NCI-H69 (cell line): ENCODE results near the gene RPS6KA2.
"Not testable (repeated sequence)": the region's sequence is repeated elsewhere in the genome, so short reads cannot be mapped to it uniquely, and the experiment has no call there.

Experiments used
- DNase-seq: peaks from one replicate; lab custom pipeline; 2025; lab: John Stamatoyannopoulos, UW

RPS6KA2 gene

GRCh38 chr6:166394036-166394892 lies 232.8 kb downstream of the RPS6KA2 start:
- no peak for DNase-seq

DNA sequence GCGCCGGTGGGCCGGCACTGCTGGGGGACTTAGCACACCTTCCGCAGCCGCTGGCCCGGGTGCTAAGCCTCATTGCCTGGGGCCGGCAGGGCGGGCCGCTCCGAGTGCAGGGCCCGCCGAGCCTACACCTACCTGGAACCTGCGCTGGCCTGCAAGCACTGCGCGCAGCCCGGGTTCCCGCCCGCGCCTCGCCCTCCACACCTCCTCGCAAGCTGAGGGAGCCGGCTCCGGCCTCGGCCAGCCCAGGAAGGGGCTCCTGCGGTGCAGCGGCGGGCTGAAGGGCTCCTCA lies 233.6 kb downstream of the RPS6KA2 start:
- peak; percentile 29 for DNase-seq

DNA sequence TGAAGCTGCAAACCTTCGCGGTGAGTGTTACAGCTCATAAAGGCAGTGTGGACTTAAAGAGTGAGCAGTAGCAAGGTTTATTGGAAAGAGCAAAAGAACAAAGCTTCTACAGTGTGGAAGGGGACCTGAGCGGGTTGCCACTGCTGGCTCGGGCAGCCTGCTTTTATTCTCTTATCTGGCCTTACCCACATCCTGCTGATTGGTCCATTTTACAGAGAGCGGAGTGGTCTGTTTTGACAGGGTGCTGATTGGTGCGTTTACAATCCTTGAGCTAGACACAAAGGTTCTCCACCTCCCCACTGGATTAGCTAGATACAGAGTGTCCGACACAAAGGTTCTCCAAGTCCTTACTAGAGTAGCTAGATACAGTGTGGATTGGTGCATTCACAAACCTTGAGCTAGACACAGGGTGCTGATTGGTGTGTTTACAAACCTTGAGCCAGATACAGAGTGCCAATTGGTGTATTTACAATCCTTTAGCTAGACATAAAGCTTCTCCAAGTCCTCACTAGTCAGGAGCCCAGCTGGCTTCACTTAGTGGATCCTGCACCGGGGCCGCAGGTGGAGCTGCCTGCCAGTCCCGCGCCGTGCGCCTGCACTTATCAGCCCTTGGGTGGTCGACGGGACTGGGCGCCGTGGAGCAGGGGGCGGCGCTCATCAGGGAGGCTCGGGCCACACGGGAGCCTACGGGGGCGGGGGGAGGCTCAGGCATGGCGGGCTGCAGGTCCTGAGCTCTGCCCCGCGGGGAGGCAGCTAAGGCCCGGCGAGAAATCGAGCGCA lies 234.1 kb downstream of the RPS6KA2 start:
- not testable (repeated sequence) for DNase-seq

DNA sequence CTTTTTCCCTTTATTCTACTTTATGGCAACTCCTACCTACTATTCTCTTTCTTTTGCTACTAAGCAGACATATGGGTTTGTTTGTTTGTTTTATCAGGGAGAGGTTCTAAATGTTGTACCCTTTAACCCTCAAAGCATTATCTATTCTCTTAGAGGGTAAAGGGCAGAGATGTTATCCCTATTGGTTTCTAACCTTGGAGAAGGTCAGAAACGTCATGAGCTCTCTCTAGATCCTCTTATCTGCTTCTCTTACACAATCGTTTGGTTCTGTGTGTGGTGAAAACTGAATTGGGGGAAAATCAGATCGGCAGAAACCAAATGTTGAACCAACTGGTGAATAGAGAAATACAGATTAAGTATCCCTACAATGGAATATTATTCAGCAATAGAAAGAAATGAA lies 237.9 kb downstream of the RPS6KA2 start:
- no peak for DNase-seq

GRCh38 chr6:166388290-166389004 lies 238.6 kb downstream of the RPS6KA2 start:
- DNase-seq = no peak

DNA sequence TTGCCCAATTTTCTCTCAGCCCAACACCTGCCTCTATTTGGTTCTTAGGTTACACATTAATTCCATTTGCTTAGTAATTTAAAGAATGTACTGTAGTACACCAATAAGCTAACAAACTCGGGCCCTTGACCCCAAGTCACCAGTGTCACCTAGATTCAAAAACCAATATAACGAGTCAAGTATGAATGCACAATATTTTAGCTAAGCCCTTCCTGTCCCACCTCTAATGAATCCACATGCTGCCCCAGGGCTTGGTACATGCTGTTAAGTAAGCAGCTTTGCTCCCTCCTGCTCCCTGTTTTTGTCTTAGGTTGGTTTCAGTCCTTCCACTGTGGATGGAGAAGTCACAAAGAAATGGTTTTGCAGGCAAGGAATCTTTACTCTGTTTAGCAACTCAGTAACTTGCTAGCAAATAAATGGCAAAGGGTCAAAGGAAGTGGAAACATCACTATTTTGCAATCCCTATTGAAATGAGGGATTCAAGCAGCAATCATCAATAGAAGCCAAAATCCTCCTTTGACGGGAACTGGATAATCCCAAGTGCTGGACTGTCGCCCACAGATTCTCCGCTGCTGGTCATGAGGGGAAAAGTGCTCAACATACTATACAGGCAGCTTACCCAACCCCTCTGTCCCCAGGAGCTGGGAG lies 239.3 kb downstream of the RPS6KA2 start:
- no peak for DNase-seq

DNA sequence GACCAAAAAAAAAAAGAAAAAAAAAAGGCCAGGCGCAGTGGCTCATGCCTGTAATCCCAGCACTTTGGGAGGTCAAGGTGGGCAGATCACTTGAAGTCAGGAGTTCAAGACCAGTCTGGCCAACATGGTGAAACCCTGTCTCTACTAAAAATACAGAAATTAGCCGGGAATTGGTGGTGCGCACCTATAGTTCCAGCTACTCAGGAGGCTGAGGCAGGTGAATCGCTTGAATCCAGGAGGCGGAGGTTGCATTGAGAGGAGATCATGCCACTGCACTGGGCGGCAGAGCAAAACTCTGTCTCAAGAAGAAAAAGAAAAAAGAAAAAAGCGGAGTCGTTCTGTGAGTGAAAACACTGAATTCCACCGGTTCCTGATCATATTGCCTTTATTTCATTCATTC lies 240.0 kb downstream of the RPS6KA2 start:
- not testable (repeated sequence) for DNase-seq

DNA sequence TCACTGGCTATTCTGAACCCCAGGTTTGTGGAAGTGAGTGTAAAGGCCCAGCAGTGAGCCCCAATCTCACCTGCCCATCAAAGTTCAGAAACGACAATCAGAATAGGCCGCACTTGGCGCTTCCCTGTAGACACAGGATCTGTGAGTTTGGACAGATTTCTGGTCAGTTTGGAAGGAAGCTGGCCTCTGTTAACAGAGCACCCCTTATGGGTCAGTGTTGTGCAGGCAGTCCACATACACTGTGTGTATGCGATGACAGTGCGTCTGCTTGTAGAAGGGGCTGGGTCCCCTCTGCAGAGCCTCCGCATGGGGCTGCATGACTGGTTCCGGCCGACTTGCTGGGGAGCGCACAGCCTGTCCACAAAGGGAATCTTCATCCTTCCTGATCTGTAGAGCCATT lies 240.9 kb downstream of the RPS6KA2 start:
- DNase-seq = no peak

DNA sequence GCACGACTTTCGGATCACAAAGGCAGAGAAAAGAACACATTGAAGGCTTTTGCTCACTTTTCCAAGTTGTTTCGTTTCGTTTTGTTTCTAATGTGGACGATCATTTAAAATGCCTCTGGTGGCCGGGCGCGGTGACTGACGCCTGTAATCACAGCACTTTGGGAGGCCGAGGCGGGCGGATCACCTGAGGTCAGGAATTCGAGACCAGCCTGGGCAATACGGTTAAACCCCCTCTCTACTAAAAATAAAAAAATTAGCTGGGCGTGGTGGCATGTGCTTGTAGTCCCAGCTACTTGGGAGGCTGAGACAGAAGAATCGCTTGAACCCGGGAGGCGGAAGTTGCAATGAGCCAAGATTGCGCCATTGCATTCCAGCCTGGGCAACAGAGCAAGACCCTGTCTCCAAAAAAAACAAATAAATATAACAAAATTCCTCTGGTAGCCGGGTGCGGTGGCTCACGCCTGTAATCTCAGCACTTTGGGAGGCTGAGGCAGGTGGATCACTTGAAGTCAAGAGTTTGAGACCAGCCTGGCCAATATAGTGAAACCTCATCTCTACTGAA lies 243.2 kb downstream of the RPS6KA2 start:
- not testable (repeated sequence) for DNase-seq

DNA sequence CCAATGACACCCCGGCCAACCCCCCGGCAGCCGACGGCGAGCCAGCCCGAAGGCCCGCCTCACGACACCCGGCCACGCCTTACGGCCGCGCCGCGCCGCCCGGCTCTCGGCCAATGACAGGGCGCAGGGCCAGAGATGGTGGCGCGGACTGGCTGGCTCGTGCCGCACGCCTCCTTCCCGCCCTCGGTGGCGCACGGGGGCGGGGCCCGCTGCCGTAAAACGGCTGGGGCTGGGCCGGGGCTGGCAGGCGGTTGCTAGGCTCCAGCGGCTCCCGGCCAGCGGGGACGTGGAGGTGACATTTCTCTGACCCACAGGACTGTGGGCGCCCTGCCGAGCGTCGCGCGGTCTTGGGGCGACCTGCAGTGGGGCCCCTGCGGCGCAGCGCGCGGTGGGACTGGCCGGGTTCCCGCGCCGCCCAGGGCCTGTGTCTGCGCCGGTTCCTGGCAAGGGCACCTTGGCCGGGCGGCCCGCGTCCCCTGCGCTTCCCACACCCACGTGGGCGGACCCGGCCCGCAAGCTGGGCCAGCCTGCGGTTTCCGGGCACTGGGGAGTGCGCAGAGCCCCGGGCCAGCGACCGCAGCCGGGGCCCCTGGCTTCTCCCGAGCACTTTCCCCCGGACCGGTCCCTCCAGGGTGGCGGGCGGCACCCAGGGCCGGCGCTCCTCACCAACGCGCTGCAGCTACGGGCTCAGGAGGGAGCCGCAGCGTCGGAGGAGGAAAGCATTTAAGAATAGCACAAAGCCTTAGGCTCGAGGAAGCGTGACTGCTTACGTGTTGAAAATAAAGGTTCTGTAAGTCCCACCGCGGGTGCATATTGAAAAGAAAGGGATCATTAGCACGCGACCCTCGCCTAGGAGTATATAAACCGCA lies 243.9 kb downstream of the RPS6KA2 start, which contains the start of gene MPC1:
TSS of gene MPC1 (minus strand) at position 8 of the 869 bp plus-strand sequence. CDS start 64 bp downstream, outside the sequence.
- DNase-seq = peak; percentile 98

DNA sequence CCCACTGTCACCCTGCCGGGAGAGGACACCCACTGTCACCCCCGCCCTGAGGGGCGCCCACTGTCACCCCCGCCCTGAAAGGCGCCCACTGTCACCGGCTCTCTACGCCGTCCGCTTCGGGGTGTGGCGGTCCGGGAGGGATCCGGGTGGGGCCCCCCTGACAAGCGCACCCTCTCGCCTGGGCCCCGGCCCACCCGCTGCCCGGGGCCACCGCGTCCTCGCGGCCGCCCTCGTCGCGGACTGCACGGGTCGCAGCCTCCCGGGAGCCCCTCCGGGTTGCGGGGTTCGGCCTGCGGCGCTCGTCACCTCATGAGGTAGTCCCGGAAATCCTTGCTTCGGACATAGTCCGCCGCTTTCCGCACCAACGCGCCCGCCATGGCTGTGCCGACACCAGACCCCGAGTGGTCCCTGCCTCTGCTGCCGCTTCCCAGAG lies 244.5 kb downstream of the RPS6KA2 start:
- DNase-seq = no peak

DNA sequence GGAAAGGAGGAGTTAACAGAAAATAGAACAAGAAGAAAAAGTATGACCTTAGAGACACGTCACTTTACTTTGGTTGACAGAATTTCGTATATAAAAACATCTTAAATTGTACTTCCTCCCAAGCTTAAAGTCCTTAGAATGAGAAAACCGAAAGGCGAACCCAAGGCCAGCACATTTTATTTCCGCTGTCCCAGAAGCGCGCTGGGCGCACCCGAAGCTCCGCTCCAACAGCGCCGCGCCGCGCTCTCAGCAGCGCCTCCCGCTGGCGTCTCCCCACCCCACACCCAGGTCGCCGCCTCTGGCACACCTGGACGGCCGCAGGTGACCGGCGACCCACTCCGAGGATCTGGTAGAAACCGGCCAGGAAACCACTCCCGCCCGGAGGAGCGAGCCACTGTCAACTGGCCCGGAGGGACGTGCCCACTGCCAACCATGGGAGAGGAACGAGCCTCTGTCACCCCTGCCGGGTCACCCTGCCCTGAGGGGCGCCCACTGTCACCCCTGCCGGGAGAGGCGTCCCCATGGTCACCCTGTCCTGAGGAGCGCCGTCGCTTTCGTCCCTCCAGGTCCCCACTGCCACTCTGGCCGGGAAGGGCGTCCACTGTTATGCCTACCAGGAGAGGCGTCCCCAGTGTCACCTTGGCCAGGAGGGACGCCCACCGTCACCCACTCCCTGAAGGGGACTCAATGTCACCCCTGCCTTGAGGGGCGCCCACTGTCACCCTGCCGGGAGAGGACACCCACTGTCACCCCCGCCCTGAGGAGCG lies 245.1 kb downstream of the RPS6KA2 start:
- DNase-seq = peak; percentile 87

DNA sequence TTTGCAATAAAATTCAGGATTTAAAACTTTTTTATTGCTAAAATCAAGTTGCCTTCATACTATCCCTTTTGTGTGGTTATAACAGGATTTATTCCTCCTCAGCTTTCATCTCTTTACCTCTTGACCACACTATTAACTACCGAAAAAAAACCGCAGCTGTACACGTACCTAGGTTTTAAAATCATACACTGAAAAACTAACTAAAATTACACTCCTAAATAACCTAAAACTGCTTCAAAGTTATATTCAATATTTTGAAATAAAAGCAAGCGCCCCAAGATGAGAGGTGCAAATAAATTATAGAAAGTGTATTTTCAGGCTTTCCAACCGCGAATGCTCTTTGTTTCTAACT lies 245.7 kb downstream of the RPS6KA2 start:
- peak; percentile 41 for DNase-seq

GRCh38 chr6:166379800-166380199 lies 247.3 kb downstream of the RPS6KA2 start:
- peak; percentile 11 for DNase-seq

- no peak for DNase-seq
These were observed 247.9 kb downstream of the RPS6KA2 start for GRCh38 chr6:166379103-166379586.

- no peak for DNase-seq
These were observed 249.3 kb downstream of the RPS6KA2 start for GRCh38 chr6:166377721-166378120.

GRCh38 chr6:166375013-166375412 lies 252.0 kb downstream of the RPS6KA2 start:
- no peak for DNase-seq

- no peak for DNase-seq
These were observed 256.6 kb downstream of the RPS6KA2 start for GRCh38 chr6:166370489-166370888.

GRCh38 chr6:166369782-166370181 lies 257.3 kb downstream of the RPS6KA2 start:
- no peak for DNase-seq

GRCh38 chr6:166366921-166367320 lies 260.1 kb downstream of the RPS6KA2 start:
- no peak for DNase-seq
